NCI-H2081 (cell line): ENCODE results near the gene METTL23.
"Not testable (repeated sequence)": the region's sequence is repeated elsewhere in the genome, so short reads cannot be mapped to it uniquely, and the experiment has no call there.

Source experiments
- DNase-seq, 2 experiments: peaks; one replicate each; lab custom pipeline; 2025; lab: John Stamatoyannopoulos, UW

The METTL23 gene

DNA sequence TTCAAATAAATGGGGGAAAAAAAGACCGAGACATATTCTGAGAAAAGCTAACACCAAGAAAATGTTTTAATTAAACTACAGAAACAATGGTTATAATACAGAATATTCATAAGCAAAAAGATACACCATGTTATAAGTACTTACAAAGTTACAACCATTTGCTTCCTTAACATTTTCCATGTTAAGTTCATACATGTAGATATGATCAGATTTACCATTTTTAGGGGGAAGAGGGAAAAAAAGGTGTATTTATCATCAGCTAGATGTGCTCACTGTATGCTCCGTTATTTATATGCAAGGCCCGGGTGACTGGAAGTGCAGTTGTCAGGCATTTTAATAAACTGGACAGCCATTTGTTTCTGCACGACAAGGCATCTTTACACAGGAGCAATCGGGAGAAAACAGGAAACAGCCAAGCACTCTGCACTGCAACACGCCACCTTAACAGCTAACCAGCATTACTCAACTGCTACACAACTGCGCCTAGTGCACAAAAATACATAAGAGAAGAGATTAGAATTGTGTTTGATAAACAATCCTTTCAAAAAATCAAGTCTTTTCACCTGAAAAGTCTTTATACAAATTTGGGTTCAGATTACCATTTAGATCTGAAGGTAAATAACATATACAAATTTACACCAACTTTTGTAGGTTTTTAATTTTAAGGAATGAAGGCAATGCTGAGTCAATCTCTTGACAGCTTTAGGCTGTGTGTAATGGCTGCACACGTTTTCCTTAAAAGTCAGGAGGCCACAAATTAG lies 7.6 kb downstream of the METTL23 start:
- peak in 1 of 2 experiments; percentile 52 for DNase-seq

DNA sequence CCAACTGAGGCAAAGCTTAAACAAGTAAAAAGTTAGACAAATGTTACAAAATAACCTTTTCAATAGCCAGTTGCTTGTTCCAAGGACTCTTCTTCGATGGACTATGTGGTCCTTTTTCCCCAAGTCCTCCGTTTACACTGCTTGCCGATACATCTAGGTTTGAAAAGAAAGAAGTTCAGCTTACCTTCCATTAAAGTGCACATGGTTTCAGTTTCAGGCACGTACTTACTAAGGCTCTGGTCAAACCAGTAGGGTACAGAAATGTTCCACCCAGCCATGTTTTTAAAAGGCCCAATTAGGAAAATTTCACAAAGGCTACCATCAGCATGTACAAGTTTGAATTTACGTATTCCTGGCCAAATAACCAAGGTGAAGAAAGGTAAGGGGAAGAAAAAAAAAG lies 8.4 kb downstream of the METTL23 start:
- DNase-seq = peak in 1 of 2 experiments; percentile 18

DNA sequence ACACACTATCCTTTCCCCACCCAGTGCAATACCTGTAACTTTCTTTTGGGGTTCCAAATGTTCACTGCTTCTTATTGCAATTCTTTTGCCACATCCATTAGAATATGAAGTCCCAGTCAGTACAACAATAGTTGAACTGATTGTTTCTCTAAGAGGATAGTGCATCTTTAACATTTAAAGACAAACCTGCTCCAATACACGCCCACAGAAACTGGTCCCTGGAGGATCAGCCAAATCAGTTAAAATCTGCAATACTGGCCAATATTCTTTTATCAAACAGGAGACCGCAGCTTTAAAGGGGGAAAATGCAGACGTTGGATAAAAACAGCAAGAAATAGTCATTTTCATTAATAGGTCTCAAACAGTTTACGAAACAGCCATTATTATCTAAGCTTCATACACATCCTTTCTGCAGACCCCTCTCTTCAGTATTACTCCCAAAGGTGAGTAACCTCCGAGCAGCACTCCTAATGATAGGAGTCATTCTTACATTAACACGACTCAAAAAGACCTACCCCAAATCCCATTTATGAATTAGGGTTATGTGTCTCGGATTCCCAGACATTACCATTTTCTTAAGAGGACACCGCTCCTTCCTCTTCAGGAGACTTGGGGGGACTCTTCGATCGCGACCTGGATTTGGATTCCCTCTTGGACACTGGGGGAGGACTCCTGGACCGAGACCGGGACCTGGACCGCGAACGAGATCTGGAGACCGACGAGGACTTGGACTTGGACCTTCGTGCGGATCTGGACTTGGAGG lies 9.1 kb downstream of the METTL23 start:
- DNase-seq = no peak

DNA sequence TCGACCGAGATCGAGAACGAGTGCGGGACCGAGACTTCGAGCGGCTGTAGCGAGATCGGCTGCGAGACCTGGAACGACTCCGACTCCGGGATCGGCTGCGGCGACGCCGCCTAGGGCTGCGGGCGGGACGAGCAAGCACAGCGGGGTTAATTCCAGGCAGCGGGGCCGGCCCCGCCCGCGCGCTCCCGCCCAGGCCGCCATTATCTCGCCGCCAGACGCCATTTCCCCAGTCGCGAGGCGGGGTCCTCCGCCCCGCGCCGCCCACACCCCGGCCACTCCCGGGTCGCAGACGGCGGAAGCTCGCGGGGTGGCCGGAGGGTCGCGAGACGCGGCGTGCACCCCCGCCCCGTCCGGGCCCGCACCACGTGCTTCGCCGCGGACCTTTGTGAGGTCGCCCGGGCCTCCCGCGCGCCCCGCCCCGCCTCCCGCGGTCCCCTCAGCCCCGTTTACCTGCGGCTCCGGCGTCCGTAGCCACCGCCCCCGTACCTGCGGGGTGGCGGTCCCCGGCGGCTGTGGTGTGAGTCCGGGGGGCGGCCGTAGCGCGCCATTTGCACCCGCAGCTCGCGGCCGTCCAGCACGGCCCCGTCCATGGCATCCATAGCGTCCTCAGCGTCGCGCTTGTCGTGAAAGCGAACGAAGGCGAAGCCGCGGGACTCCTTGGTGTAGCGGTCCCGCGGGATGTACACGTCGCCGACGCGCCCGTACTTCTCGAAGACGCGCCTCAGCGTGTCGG lies 9.9 kb downstream of the METTL23 start:
- DNase-seq = peak; percentile 81 to 83

DNA sequence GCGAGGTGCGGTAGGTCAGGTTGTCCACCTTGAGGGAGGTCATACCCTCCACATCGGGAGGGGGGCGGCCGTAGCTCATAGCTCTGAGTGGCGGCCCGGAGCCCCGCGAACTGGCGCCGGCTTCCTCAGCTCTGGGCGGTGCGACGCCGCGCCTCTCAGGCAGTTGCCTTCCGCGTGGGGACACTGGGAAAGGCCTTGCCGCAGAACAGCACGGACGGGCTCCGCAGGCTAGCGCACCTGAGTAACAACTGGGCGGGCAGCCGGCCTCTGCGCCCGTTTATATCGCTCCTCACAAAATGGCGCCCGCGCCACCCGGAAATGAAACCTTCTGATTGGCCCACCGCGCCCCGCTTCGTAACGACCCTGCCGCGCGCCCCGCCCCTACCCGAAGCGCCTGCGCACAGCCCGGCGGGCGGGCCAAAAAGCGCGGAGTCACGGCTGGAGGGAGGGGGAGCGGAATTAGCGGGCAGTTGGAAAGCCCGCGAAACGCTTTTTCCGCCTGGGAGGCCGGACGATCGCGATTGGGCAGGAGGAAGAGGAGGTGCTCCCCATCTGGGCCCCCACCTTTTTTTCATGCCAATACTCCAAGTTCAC lies 10.5 kb downstream of the METTL23 start, which contains the start of gene SRSF2:
Gene SRSF2 (minus strand): TSS at position 250 of the 594 bp plus-strand sequence. CDS start 171 bp downstream, at position 79.
- DNase-seq = peak; percentile 100

DNA sequence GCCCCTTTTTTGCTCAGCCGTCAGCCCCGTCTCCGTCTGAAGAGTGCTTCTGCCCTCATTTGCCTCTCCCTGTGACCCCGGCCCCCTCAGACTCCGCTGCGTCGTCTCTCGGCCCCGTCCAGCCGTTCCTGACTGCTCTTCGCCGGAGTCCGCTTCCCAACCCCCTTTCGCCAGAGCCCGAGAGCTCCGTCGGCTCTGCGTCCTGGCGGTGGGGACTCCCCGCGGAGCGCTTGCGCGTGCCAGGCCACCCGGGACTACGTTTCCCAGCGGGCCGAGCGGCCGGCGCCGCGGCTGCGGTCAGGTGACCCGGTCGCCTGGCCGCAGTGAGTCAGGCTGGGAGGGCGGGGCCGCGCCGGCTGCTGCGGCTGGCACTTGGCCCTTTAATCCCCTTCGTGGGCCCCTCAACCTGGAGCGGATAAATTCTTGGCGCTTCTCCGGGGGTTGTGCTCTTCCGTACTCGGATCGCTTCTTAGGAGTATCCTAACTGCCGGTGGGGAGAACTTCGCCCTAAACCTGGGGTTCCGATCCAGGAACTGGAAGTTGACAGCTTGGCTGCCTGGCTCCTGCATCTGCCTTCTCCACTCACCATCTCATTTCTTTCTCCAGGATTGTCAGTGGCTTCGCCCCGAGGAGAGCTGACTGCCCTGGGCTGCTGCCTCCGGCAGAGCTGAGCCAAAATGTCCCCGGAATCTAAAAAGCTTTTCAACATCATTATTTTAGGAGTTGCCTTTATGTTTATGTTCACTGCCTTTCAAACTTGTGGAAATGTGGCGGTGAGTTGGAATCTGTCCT lies 11.2 kb downstream of the METTL23 start, which contains the start of gene MFSD11:
Gene MFSD11 (plus strand): TSS at position 444 of the 792 bp plus-strand sequence. CDS start 234 bp downstream, at position 678.
- DNase-seq = peak; percentile 97

DNA sequence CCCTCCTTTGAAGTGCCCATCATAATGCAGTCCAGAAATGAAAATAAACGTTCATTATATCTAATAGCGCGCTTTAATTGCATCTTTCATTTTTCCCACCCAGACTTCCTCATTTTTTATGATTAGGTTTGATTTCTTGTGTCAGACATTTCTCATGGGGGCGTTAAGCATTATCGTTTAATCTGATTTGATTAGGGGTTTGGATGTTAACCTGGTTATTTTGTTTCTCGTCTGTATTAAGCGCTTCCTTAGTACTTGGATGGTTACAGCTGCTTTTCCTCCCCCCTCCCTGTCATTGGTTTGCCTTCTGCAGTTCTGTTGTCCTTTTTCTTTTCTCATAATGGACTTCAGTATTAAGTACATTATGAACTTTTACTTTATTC lies 11.8 kb downstream of the METTL23 start:
- peak in 1 of 2 experiments; percentile 20 for DNase-seq

DNA sequence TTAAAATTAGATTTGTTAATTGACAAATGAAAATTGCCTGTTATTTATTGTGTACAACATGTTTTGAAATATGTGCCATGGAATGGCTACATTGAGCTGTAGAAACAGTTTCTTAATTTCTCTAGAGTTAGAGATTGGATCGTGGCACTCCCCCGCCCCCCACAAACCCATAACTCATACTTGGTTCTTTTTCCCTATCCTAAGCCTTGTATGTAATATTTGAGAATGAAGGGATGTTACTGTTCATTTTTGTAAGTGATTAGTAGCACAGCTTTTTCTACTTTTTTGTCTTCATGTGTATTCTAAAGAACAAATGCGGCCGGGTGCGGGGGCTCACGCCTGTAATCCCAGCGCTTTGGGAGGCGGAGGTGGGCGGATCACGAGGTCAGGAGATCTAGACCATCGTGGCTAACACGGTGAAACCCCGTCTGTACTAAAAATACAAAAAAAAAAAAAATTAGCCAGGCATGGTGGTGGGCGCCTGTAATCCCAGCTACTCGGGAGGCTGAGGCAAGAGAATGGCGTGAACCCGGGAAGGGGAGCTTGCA lies 13.0 kb downstream of the METTL23 start:
- not testable (repeated sequence) for DNase-seq

DNA sequence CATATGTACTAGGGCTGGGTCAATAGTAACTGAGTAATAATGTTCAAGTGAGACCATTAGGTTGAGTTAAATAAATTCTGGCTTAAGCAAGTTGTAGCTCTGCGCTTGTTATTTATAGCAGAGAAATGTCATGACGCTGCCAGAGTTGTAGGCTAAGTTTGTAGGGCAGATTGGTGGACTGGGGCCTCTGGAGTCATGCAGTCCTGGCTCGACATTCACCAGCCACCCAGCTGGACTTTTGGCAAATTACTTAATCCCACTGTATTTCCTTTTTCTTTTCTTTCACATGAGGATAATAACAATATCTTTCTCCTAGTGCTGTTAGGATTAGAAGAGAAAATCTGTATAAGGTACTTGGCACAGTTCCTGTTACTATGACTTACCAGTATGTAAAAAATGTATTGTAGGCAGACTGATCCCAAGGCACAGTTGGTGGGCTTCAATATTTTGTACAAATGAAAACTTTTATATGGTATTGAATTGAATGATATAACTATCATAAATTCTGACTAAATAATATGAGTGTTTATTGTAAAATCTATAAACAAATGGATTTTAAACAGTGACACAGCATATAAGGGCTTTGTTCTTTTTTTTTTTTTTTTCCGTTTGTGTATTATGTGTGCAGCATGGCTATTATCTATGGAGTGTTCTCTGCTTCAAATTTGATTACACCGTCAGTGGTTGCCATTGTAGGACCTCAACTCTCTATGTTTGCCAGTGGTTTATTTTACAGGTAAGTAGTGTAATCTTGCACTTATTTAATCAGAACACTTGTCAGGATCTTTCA lies 13.9 kb downstream of the METTL23 start:
- DNase-seq = peak in 1 of 2 experiments; percentile 67

DNA sequence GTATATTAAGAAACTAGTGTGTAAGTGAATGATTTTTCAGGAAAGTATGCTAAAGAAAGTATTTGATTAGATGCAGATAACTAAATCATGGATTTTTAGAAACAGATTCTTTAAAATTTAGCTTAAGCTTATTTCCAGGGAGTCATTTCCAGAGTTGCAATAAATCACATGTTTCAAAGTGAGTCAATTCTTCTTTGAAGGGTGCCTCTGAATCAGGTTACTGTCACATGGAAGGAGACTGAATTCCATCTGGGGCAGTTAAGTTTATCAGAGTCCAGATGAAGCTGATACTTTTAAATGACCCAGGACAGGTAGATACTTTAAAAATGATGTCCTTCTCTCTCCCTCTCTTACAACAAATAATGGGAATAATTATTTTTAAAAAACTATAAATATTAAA lies 16.3 kb downstream of the METTL23 start:
- DNase-seq = no peak

DNA sequence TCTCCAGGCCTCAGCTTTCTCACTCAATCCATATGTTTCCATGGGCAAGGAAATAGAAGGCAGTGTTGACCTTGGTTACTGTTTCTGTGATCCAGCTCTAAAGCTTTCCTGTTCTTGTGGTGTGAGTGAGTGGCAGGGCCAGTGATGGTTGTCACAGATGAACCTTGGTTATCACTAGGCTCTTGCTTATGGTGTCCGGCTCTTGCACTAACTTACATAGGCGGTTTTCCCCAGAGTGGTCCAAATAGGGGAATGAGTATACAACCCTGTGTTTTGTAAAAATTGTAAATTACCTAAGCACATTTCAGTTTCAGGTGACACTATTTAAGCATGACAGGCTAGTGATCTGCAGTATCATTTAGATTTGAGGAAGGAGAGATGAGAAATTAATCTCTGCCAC lies 18.1 kb downstream of the METTL23 start:
- no peak for DNase-seq

DNA sequence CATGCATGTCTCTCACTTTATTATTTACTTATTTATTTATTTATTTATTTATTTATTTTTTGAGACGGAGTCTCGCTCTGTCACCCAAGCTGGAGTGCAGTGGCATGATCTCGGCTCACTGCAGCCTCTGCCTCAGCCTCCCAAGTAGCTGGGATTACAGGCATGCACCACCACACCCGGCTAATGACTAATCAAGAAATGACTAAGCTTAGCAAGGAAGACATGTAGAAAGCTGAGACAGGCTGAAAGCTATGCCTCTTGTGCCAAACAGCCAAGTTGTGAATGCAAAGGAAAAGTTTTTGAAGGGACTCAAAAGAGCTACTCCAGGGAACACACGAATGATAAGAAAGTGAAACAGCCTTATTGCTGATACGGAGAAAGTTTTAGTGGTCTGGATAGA lies 19.1 kb downstream of the METTL23 start:
- not testable (repeated sequence) for DNase-seq

DNA sequence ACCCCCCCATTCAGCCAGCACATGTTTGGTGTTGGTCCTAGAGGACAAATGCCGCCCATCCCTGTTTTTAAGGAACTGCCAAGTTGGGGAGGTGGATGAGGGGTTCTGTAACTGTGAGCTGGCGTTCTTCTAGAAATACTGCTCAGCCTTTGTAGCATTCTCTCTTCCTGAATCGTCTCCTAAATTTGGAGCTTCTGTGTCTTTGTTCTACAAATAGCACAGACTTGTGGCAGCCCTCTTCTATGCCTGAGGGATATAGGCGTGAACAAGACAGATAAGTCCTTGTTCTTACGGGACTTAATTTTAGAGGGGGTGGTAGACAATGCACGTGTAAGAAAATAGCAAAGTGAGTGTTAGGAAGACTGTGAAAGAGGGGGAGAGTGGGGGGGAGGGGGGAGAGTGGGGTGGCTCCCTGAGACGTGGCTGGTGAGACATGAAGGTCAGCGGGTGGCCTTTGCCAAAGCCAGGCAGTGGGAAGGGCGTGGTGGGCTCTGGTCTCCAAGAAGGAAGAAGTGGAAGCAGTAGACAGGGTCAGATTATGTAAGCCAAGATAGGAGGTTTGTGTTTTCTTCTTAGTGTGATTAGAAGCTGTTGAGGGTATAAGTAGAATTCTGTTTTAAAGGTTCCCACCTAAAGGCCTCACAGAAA lies 21.2 kb downstream of the METTL23 start:
- no peak for DNase-seq

DNA sequence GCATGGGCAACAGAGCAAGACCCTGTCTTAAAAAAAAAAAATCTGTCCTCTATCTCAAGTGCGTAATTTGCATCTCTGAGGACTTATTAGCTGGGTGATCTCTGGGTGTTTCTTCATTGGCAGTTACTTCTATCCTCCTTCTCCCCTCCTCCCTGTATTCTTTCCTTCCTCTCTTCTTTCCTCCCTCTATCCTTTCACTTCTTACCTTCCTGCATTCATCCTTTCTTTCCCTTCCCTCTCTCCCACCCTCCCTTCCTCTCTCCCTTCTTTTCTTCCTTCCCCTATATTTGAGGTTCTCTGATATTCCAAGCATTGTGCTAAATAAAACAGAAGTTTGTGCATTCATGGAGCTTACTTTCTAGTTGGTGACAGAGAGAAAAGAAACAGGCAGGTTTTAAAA lies 22.0 kb downstream of the METTL23 start:
- DNase-seq = no peak

DNA sequence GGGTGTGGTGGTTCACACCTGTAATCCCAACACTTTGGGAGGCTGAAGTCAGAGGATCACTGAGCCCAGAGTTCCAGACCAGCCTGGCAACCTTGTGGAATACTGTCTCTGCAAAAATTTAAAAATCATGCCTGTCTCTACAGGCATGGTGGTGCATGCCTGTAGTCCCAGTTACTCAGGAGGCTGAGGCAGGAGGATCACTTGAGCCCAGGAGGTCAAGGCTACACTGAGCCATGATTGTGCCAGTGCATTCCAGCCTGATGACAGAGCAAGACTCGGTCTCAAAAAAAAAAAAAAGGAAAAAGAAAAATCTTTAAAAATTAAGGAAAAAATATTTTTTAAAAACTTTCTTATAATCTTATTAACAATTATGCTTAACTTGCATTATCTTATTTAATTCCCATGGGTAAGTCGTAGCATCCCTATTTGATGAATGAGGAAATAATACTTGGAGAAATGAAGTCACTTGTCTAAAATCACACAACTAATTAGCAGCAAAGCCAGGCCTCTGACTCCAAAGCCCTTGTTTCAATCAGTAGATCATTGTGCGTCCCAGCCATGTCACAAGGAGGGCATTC lies 24.9 kb downstream of the METTL23 start:
- no peak for DNase-seq

DNA sequence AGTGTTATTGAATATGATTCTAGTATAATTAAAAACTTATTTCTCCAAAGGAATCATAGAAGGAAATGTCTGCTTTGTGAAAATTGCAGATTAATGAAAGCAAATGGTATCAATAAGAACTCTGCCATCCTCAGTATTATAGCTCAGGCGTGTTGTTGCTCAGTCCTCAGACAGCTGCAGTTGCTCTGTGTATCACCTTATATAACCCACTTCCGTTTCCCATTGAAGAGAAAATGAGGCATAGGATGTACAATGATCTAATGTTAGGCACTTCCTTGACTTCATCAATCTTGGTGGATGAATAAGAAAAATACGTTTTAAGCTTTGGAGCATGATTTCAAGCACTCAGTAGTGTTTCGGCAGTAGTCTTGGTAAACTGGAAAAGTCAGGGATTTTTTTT lies 25.4 kb downstream of the METTL23 start:
- no peak for DNase-seq

DNA sequence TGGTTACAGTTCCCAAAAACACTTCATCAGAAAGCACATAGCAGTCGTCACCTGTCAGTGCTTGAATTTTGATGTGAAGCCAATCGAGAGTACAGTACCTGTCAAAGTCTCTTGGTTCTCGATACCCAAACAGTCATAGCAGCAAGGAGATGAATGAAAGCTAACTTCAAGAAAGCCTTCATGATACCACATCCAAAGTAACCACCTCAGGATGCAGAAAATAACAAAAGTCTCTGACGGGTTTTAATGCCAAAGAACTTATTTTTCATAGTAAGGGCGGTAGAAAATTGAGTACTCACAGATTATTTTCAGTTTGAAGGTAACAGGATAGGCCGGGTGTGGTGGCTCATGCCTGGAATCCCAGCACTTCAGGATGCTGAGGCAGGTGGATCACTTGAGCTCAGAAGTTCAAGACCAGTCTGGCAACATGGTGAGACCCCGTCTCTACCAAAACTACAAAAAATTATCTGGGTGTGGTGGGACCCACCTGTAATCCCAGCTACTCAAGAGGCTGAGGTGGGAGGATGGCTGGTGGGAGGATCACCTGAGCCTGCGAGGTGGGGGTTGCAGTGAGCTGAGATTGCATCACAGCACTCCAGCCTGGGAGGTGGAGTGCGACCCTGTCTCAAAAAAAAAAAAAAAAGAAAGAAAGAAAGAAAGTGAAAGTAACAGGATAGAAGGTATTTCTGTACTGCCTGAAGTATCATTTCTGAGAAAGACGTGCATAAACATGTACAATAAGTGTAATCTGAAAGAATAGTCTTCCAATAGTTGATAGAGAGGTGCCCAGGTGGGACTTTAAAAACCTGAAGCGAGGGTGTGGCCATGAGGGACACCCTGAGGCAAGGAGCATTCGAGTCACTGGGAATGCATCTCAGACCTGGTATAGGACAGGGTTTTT lies 26.7 kb downstream of the METTL23 start:
- DNase-seq = no peak

DNA sequence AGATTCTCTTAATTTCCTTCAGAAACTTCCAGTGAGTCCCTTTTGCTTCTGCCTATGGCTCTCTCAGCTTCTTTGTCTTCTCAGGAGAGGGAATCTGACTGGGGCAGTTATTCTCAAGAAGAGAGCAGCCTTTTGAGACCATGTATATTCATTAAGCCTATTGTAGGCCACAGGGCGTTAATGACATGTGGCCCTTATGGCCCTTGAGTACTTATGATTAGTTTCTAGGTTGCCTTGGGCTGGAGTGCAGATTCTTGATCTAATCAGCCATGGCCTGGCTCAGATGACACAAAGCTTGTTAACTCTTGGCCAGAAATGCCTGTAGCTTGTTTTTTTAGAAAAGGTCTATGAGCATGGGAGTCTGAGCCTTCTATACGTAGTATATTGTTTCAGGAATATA lies 28.6 kb downstream of the METTL23 start:
- no peak for DNase-seq
